HG03558 (cell line): Measurements from ENCODE around the gene MPHOSPH6.
"Not testable (repeated sequence)": the region's sequence is repeated elsewhere in the genome, so short reads cannot be mapped to it uniquely, and the experiment has no call there.

Experiments used
- ATAC-seq: cut with Tn5 transposase; IDR thresholded peaks from one replicate; pipeline ENCODE4 v1.9.1; 2021; ENCODE audit warnings: moderate number of reproducible peaks; ENCODE audit not compliant: unreplicated experiment; ENCODE audit errors: extremely low read depth

MPHOSPH6 gene

DNA sequence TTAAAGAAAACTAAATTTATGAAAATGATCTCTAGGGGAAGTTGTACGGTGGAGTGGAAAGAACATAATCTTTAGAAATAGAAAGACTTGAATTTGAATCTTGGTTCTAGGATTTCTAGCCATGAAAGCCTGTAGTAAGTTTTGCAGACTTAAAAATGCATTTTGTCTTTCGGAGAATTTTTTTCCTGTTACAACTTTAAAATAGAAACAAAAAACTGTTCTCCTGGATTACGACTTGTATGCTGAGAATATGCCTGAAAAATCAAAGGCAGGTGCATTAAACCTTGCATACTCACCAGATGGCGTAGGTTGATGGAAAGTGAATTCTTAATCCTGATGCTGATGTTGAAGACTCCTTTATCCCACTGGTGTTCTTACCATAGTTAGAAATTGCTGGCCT is 7.5 kb upstream of the MPHOSPH6 start:
- no peak for ATAC-seq

DNA sequence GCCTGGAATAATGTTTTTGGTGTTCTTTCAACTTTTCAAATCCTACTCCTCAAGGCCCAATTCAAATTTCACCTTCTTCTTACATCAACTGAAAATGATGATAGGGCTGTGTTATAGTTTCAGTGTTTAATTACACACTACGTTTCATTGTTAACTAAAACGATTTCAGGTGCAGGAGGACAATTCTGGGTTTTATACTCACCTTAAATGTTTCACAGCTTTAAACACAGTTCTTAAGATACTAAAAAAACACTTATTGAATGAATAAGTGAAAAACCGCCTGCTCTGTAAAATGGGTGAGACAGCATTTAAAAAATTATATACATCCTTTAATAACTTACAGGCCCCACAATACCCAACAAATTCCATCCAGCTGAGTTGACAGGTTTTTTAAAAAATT is 6.2 kb upstream of the MPHOSPH6 start:
- no peak for ATAC-seq

DNA sequence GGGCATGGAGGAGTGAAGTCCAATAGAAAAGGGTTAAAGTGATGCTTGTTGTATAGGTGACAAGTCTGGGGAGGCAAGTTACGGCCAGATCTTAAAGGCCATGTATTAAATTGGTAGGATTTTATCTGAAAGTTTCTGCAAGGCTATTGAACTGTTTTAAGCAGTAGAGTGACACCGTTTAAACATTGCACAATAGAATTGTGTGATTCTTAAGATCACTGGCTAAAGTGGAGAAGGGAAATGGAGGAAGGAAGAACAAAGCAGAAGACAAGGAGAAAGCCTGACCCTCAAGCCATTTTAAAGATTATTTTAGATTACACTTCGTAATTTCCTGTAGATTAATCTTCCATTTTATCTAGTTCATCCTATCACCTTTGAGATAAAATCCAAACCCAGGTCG is 5.6 kb upstream of the MPHOSPH6 start:
- ATAC-seq = no peak

DNA sequence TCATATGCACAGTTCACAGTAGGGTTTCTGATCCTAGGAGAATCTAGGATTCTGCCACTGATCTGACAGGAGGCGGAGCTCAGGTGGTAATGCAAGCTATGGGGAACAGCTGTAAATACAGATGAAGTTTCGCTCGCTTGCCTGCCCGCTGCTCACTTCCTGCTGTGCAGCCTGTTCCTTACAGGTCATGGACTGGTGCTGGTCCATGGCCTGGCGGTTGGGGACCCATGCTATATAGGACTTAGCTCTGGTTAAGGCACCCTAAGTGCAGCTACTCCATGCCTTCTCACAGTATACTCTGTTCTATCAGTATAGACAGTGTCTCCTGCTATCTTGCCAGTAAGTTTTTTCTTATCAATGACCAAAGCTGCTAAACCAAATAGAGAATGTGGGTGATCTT is 2.4 kb downstream of the MPHOSPH6 start:
- ATAC-seq = no peak

DNA sequence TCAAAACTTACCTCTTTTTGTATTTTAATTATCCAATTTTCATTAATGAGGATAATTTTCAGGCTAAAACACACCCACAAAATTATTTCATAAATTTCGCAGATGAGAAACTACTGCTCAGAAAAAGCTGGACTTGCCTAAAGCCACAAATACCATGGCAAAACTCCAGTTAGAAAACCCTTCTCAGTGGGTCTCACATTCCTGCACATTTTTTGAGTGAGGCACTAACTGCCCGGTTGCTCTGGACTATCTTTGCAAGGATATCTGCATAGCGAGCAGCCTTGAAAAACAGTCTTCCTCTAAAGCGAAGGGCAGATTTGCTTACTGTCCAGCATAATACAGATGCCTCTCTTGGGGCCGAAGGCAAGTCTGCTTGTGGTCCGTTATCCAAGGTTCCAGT is 9.8 kb downstream of the MPHOSPH6 start:
- ATAC-seq = no peak

DNA sequence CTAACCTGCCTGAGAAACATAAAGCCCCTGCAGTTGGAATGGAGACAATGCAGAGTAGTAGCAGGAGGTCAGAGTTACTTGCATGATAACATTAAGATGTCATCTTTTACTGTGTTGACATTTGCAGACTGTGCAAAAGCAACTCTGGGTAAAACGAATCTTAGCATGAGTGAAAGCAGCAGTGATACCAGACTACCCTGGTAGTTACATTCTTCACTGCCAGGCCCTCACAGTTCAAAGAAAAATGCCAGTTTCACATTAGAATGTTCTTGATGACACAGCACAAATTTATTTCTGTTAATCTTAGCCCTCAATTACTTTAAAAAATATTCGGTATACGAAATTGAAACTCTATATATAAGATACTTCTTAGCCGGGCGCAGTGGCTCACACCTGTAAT is 12.2 kb downstream of the MPHOSPH6 start:
- no peak for ATAC-seq

DNA sequence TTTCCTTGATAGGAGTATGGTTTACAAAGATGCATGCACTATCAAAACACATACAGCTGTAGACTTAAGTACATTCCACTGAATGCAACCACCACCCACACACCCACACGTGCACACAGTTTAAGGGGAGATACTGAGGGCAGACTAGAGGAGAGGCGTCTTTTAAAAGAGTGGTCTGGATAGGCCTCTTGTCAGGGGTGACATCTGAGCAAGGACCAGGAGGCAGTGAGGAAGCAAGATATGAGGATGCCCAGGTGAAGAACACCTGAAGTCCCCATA is 12.6 kb downstream of the MPHOSPH6 start:
- ATAC-seq = no peak

DNA sequence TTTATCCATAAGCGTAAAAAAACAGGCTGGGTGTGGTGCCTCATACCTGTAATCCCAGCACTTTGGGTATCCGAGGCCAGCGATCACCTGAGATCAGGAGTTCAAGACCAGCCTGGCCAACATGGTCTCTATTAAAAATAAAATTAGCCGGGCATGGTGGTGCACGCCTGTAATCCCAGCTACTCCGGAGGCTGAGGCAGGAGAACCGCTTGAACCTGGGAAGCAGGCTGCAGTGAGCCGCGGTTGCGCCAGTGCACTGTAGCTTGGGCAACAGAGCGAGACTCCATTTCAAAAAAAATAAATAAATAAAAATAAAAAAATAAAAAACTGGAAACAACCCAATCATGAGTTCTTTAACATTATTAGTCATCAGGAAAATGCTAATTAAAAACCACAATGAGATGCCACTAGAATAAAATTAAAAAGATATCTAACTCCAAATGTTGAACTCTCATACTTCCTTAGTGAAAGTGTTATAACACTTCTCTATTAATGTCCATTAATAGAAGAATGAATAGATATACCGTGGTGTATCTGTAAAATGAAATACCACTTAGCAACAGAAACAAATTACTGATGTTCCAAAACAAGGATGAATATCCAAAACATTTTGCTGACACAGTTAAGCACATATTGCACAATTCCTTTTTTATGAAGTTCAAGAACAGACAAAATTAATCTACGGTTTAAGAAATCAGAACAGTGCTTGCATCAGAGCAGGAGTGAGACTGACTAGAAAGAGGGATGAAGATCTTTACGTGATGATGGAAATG is 13.1 kb downstream of the MPHOSPH6 start:
- ATAC-seq = no peak

DNA sequence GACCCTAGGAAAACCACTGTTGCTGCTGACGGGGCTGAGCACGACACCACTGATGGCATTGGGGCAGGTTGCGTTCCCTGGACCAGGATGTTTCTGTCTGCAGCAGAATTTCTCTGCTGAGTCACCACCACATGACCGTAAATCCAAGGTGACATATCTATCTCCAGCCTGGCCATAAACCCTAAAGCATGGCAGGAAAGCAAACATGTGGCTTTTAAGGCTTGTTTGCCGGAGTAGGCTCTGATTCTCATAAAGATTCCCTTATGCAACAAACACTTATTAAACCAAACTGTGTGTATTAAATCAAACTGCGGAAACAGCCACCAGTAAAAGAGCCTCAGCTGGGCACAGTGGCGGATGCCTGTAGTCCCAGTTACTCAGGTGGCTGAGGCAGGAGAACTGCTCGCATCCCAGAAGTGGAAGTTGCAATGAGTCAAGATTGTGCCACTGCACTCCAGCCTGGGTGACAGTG is 17.3 kb downstream of the MPHOSPH6 start:
- ATAC-seq = no peak

DNA sequence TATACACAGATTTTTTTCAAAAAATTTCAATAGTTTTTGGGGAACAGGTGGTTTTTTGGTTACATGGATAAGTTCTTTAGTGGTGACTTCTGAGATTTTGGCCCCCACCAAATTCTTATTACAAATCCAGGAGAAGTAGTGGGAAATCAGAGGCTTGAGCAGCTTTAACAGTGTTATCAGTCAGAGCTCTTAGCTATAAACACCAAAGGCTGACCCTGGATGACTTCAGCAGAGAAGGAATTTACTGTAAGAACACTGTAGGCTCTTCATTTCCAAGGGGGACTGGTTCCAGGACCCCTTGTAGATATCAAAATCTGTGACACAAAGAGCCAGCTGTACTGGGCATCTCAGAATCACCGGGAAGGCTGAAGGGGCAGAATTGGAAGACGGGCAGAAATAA is 17.8 kb downstream of the MPHOSPH6 start:
- ATAC-seq = no peak

DNA sequence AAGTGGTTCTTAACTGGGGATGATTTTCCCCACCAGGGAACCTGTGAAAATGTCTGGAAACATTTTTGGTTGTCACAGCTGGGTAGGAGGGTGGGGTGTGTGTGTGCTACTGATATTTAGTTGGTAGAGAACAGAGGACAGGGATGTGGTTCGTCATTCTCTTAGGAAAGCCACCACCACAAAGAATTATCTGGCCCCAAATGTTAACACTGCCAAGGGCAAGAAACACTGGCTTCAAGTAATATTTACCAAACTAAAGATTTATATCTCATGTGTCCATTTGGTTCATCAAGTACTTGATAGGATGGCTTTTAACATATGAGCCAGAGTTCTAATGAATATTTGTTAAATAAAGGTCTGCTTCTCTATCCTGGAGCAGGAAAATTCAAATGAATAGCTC is 19.5 kb downstream of the MPHOSPH6 start:
- ATAC-seq = no peak

DNA sequence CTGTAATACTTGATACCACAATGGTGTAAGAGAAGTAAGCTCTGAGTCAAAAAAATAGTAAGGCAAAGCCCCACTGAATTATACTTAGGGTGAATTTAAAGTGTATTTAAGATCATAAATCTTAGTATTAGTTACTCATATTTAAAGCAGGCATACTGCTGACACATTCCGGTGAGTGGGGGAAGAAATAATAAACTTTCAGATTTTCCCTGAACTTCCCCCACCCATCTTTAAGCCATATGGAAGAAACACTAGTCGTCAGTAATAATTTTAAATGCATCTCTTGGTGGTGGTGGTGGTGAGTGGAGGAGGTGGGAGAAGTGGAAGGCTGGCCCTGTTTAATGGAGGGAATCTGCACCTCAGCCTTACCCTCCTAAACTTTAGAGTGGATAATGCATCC is 20.5 kb downstream of the MPHOSPH6 start:
- no peak for ATAC-seq

DNA sequence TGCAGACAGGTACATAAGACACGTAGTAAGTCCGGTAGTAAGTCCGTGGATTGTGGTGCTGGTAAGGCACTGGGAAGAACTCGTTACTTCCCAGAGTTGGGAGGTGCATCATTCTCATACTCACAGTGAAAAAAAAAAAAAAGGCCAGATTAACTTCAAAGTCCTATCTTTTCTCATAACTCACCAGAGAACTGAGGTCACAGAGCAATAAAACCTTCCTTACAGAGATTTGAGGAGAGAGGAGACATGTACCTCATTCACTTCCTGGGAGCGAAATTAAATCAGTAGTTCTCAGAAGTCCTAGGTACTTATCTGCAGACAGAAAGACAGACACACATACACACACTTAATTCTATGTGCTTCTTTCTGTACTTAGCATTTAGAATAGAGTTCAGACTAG is 22.5 kb downstream of the MPHOSPH6 start:
- ATAC-seq = no peak

DNA sequence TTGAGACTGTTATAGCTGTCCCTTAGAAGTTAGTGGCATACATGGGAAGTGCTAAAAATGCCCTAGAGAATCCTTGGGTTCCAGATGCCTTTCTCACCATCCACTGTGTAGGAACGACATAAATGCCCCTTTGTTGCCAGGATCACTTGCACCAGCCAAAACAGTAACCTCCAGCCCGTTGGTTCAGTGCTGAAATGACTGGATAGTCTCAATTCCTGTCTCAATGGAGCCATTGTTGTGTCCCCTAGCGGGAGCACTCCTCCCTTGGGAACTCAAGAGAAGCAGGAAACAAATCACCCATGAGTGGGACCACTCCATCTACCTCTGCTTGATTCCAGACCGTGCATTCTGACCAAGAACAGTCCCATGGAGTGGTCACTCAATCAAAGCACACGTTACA is 23.1 kb downstream of the MPHOSPH6 start:
- ATAC-seq = no peak

DNA sequence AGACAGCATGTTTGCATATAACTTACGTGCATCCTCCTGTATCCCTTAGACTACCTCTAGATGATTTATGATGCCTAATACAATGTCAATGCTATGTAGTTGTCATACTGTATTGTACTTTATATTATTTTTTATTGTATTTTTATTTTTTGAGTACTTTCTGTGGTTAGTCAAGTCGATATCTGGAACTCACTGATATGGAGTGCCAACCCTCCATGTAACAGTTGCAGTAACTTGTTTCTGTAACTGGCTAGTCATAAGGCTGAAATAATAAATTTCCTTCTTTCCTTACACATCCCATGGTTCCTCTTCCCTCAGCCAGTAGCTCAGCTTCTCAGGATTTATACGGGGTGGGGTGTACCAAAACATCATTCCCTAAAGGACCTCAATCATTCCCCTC is 23.5 kb downstream of the MPHOSPH6 start:
- no peak for ATAC-seq

DNA sequence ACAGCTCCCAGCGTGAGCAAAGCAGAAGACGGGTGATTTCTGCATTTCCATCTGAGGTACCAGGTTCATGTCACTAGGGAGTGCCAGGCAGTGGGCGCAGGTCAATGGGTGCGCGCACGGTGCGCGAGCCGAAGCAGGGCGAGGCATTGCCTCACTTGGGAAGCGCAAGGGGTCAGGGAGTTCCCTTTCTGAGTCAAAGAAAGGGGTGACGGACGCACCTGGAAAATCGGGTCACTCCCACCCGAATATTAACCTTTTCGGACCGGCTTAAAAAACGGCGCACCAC is 30.8 kb downstream of the MPHOSPH6 start:
- not testable (repeated sequence) for ATAC-seq

DNA sequence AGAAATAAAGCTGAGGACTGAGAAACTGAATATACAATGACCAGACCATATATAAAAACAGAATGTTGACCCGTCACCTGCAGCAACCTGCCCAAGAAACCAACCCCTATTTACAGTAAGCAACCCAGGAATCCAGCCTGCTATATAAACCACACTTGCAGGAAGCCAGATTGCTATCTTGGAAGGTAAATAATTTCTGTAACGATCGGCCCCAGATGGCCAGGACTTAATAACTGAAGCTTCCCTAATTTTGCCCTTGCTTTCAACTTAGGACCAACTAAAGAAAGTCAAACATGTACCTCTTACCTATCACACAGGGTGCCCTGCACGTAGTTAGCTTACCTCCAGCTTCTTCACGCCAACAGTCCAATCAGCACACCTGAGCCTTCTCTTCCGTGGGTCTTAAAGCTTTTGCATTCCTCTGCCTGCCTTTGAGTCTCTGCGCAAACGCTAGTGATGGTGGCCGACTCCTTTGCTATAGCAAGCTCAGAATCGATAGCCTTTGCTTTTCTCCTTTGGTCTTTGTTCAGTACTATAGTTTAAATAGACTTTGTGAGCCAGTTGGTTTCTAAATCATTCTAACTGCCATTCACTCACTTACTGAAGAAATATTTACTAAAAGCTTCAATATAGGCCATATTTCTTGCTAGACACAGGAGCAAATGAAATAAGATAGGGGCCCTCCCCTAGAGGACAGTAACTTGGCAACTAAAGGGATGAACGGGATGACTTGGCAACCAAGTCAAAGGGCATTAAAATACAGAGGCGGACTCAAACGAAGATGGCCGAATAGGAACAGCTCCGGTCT is 31.3 kb downstream of the MPHOSPH6 start:
- no peak for ATAC-seq

DNA sequence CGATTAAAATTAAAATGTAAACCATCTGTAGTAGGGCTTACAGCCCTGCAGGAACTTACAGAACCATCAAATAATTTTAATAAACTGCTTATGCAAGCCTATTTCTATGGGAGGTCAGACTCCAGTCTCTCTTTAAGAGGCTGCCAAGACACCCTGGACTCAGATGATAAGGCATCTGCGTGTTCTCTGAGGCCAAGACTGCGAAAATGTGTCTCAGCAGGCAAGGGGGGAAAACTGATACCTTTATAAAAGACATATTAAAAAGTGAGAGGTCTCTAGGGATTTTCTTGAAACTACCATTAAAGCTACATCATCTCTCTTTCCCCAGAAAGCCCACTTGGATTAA is 32.2 kb downstream of the MPHOSPH6 start:
- ATAC-seq = no peak

DNA sequence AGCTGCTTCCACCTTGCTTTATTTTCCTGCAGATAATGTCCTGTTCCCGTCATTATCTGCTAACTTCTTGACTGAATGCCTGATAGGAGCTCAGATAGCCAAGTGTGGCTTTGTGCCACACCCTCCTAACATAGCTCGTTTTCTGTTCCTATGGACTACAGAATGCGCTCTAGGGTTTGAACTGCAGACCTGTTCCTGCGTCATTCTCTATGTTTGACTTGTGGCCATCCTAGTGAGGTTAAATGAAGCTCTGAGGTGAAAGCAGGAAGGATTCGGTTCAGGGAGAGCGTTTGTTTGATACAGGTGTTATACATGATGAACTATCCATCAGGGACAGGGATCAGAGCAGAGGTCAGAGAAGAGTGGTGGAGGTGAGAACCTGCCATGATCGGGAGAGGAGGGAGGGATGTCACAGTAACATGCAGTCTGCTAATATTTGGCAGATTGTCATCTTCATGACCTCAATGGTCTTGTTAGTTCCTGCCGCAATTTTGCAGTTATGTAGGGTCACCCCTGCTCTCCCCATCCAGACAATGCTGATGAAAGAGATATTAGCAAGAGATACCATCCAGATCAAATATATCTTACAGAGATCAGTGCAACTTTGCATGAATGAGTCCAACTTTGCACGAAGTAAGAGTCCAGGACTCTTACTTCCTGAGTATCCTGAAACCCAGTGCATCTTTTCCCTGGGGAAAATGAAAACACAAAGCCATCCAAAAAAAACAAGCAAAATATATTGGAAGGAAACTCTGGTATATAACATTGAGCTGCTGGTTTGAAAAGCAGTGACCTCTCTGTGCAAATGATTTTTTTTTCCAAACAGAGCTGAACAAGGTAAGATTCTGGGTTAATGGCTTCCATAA is 32.8 kb downstream of the MPHOSPH6 start:
- ATAC-seq = no peak

DNA sequence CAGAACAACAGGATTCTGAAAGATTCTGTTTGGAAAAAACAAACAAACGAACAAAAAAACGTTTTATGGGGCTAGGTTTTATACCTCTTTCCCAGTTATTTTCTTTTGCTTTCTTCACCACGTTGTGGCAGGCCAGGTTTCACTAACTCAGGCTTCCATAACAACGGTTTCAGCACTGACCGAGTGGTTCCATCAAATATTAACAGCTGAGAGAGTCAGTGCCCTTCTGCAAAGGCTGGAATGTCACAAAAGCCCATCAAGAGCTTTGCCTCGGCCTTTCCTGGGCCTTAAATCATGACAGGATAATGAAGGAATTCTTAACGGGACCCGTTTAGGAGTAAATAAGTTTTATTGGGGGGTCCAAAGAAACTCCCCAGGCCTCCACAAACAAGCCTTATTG is 34.2 kb downstream of the MPHOSPH6 start:
- no peak for ATAC-seq

DNA sequence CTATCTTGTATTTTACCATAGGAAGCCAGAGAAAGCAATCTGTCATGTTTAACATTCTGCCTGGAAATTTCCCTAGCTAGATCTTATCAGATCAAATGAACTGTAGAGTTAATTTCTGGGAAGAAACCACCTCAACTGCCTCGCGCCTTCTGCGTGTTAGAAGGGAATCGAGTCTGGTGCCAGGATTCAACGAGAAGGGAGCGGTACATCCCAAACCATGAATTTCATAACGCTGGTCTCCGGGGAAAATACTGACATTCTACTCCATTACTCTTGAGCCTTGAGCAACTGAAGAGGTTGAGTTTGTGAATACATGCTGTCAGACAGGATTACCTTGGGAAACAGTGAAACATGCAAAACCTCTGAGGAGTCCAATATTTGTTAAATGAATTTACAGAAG is 35.2 kb downstream of the MPHOSPH6 start:
- ATAC-seq = no peak
